GM13976 (cell line): Measurements from ENCODE around the gene LRMDA.

Experiments used
- DNase-seq: peaks from one replicate; pipeline ENCODE4 v3.0.0; 2012; ENCODE audit warnings: low spot score
- in situ Hi-C: fragments of 300-500 bp; cut with MboI; formaldehyde crosslinking; loops from one replicate; pipeline ENCODE4 v1.12.0; 2022; ENCODE audit warnings: low sequenced_read_pairs, mixed read lengths, inconsistent platforms; ENCODE audit not compliant: unreplicated experiment
- TF ChIP-seq, protein P1 (sequence below): IDR thresholded peaks from 2 replicates; pipeline ENCODE4 v1.5.1; 2012; ENCODE audit warnings: borderline replicate concordance, mild to moderate bottlenecking; ENCODE audit not compliant: insufficient read depth; ENCODE audit errors: extremely low read depth, missing control alignments, control extremely low read depth

Gene LRMDA

GRCh38 chr10:76108563-76109359, 677.3 kb downstream of the LRMDA start:
- in situ Hi-C loops: no loop called here
- DNase-seq: no peak
- TF ChIP-seq, protein P1, sequence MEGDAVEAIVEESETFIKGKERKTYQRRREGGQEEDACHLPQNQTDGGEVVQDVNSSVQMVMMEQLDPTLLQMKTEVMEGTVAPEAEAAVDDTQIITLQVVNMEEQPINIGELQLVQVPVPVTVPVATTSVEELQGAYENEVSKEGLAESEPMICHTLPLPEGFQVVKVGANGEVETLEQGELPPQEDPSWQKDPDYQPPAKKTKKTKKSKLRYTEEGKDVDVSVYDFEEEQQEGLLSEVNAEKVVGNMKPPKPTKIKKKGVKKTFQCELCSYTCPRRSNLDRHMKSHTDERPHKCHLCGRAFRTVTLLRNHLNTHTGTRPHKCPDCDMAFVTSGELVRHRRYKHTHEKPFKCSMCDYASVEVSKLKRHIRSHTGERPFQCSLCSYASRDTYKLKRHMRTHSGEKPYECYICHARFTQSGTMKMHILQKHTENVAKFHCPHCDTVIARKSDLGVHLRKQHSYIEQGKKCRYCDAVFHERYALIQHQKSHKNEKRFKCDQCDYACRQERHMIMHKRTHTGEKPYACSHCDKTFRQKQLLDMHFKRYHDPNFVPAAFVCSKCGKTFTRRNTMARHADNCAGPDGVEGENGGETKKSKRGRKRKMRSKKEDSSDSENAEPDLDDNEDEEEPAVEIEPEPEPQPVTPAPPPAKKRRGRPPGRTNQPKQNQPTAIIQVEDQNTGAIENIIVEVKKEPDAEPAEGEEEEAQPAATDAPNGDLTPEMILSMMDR: no peak

- in situ Hi-C loops: no loop called here
- DNase-seq: no peak
- TF ChIP-seq, protein P1: no peak
Observed at GRCh38 chr10:76111404-76111803, 680.0 kb downstream of the LRMDA start.

DNA sequence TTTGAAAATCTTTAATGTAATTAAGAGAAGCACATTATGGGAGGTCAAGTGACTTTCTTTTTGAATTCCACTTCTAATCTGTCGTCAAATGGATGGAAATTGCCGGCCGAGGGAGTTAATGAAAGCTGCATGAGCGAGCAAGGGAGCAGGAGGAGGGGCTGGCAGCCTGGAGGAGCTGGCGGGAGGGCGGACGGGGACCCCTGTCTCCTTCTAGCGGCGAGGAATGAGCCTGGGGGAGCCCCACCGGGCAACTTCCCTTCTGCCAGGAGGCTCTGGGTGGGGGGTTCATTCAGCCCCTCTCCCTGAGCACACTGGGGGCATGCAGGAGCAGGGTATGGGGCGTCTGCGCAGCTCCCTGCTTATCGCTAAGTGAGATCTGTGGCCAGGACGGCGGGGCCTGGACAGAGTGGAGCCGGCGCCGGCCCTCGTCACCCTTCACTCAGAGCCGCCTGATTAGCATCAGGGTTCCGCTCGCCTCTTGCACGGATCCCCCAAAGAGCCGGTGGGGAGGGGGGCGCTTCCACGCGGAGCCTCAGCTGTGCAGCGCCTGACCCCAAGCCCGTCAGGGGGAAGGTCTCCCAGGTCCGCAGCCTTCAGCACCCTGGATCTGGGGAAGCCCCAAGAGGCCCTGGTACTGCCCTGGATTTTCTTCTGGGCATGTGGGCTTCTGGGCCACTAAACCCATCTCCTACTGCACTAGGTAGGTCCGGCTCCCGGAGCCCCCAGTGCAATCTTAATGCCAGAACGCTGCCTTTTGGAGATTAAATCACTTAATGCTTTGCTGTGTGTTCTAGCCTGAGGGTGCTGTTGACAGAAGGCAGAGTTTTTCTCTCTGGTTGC, 680.8 kb downstream of the LRMDA start:
- in situ Hi-C loops: no loop called here
- DNase-seq: no peak
- TF ChIP-seq, protein P1: no peak

DNA sequence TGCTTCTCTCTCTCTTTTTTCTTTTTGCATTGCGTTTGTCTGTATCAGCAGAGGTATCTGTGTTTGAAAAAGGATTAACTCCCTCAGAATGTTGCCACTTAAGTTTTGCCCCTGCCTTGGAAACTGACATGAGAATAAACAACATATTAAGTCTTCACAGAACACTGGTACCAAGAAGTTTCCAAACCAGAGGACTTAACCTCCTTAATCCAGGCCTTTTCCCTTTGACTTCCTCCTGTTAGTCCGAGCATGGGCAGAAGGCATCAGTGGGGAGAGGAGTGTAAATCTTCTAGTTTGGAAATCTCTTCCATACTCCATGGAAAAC, 681.4 kb downstream of the LRMDA start:
- no peak for DNase-seq
- in situ Hi-C loops: no loop called here
- TF ChIP-seq, protein P1: no peak

- in situ Hi-C loops: no loop called here
- TF ChIP-seq, protein P1: no peak
- DNase-seq: no peak
Observed at GRCh38 chr10:76113952-76114351, 682.5 kb downstream of the LRMDA start.

GRCh38 chr10:76114581-76115001, 683.2 kb downstream of the LRMDA start:
- in situ Hi-C loops: no loop called here
- TF ChIP-seq, protein P1: no peak
- no peak for DNase-seq
